Measurements from ENCODE around the gene RAB24. TPM values are rescaled to one million over a fixed set of nuclear protein-coding genes. Genes with fewer than 3 reads are reported as not detected.
A peak's percentile ranks its signal among the peaks of the same experiment; 100 is the strongest.
"Not testable (repeated sequence)": the region's sequence is repeated elsewhere in the genome, so short reads cannot be mapped to it uniquely, and the experiment has no call there.

RAB24 gene
- total and polyA plus RNA-seq, 2 experiments from 2014 or later = 30.3 to 64.6 TPM

GRCh38 chr5:177347699-177348098, 44.2 kb upstream of the RAB24 start:
- no peak overlapping the region for H3K4me3 ChIP-seq
- peaks cover 20% of the 10 kb centered on the region for H3K4me1 ChIP-seq (ENCODE audit: insufficient read depth)
- no peaks in the 10 kb centered on the region for H3K27me3 ChIP-seq
- 95% methylated on average over 4 of the region's 4 CpGs for WGBS (ENCODE audit: low lambda C conversion rate, missing lambda C conversion rate)
- DNase-seq (ENCODE audit: low spot score) = no peak
- peak overlapping the region; percentile 45 for H3K4me2 ChIP-seq
- H3K79me2 ChIP-seq = peaks cover 86% of the 10 kb centered on the region
- no peaks in the 10 kb centered on the region for H3K36me3 ChIP-seq (replicated peaks; ENCODE audit: insufficient read depth, low read depth)
- no peaks in the 10 kb centered on the region for H3K9me2 ChIP-seq (replicated peaks; ENCODE audit: insufficient read depth)
- no peaks in the 10 kb centered on the region for H3K9me3 ChIP-seq (ENCODE audit: low read depth)
- no peak overlapping the region for H3K27ac ChIP-seq
- no peak for TF ChIP-seq EZH2 (IDR thresholded peaks at IDR 0.05; ENCODE audit: borderline replicate concordance)
- no peak for TF ChIP-seq EZH2phosphoT487 (IDR thresholded peaks at IDR 0.05; ENCODE audit: low read depth, severe bottlenecking, unreplicated experiment)
- TF ChIP-seq, protein P1, sequence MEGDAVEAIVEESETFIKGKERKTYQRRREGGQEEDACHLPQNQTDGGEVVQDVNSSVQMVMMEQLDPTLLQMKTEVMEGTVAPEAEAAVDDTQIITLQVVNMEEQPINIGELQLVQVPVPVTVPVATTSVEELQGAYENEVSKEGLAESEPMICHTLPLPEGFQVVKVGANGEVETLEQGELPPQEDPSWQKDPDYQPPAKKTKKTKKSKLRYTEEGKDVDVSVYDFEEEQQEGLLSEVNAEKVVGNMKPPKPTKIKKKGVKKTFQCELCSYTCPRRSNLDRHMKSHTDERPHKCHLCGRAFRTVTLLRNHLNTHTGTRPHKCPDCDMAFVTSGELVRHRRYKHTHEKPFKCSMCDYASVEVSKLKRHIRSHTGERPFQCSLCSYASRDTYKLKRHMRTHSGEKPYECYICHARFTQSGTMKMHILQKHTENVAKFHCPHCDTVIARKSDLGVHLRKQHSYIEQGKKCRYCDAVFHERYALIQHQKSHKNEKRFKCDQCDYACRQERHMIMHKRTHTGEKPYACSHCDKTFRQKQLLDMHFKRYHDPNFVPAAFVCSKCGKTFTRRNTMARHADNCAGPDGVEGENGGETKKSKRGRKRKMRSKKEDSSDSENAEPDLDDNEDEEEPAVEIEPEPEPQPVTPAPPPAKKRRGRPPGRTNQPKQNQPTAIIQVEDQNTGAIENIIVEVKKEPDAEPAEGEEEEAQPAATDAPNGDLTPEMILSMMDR (IDR thresholded peaks at IDR 0.05; ENCODE audit: poor library complexity) = no peak
- H2AFZ ChIP-seq = no peak overlapping the region
- H4K20me1 ChIP-seq (ENCODE audit: insufficient read depth, poor library complexity, severe bottlenecking) = peaks cover 24% of the 10 kb centered on the region

- no peak for DNase-seq (ENCODE audit: low spot score)
- 88% methylated on average over 4 of the region's 4 CpGs for WGBS (ENCODE audit: low lambda C conversion rate, missing lambda C conversion rate)
- no peaks in the 10 kb centered on the region for H3K36me3 ChIP-seq (replicated peaks; ENCODE audit: insufficient read depth, low read depth)
- H3K4me1 ChIP-seq (ENCODE audit: insufficient read depth) = peaks cover 16% of the 10 kb centered on the region
- no peaks in the 10 kb centered on the region for H3K27me3 ChIP-seq
- no peak overlapping the region for H2AFZ ChIP-seq
- H3K4me3 ChIP-seq = no peak overlapping the region
- H3K79me2 ChIP-seq = peaks cover 95% of the 10 kb centered on the region
- H3K4me2 ChIP-seq = peak overlapping the region; percentile 45
- H4K20me1 ChIP-seq (ENCODE audit: insufficient read depth, poor library complexity, severe bottlenecking) = peaks cover 25% of the 10 kb centered on the region
- H3K9me2 ChIP-seq (replicated peaks; ENCODE audit: insufficient read depth) = no peaks in the 10 kb centered on the region
- no peak overlapping the region for H3K27ac ChIP-seq
- no peaks in the 10 kb centered on the region for H3K9me3 ChIP-seq (ENCODE audit: low read depth)
- TF ChIP-seq EZH2phosphoT487 (IDR thresholded peaks at IDR 0.05; ENCODE audit: low read depth, severe bottlenecking, unreplicated experiment) (no peak), EZH2 (IDR thresholded peaks at IDR 0.05; ENCODE audit: borderline replicate concordance) (no peak)
- TF ChIP-seq, protein P1 (IDR thresholded peaks at IDR 0.05; ENCODE audit: poor library complexity) = no peak
These were observed 43.3 kb upstream of the RAB24 start for GRCh38 chr5:177346820-177347219.

DNA sequence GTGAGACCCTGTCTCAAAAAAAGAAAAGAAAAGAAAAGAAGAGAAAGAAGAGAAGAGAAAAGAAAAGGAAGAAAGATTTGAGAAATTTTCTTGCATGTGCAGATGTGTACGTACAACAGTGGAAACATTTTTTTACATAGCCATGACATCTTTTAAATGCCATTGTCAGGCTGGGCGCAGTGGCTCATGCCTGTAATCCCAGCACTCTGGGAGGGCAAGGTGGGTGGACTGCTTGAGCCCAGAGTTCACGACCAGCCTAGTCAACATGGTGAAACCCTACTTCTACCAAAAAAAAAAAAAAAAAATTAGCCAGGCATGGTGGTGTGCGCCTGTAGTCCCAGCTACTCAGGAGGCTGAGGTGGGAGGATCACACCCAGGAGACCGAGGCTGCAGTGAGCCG, 41.4 kb upstream of the RAB24 start:
- DNase-seq (ENCODE audit: low spot score) = no peak
- WGBS (ENCODE audit: low lambda C conversion rate, missing lambda C conversion rate) = 95% methylated on average over 6 of the region's 6 CpGs
- H4K20me1 ChIP-seq (ENCODE audit: insufficient read depth, poor library complexity, severe bottlenecking) = peaks cover 21% of the 10 kb centered on the region
- H3K27me3 ChIP-seq = no peaks in the 10 kb centered on the region
- H3K36me3 ChIP-seq (replicated peaks; ENCODE audit: insufficient read depth, low read depth) = no peaks in the 10 kb centered on the region
- peaks cover 98% of the 10 kb centered on the region for H3K79me2 ChIP-seq
- no peak for TF ChIP-seq EZH2 (IDR thresholded peaks at IDR 0.05; ENCODE audit: borderline replicate concordance)
- TF ChIP-seq EZH2phosphoT487 (IDR thresholded peaks at IDR 0.05; ENCODE audit: low read depth, severe bottlenecking, unreplicated experiment) = no peak
- TF ChIP-seq, protein P1 (IDR thresholded peaks at IDR 0.05; ENCODE audit: poor library complexity) = no peak
- no peak overlapping the region for H2AFZ ChIP-seq
- peaks cover 10% of the 10 kb centered on the region for H3K4me1 ChIP-seq (ENCODE audit: insufficient read depth)
- H3K27ac ChIP-seq = no peak overlapping the region
- H3K9me2 ChIP-seq (replicated peaks; ENCODE audit: insufficient read depth) = no peaks in the 10 kb centered on the region
- H3K4me3 ChIP-seq = no peak overlapping the region
- H3K9me3 ChIP-seq (ENCODE audit: low read depth) = no peaks in the 10 kb centered on the region
- H3K4me2 ChIP-seq = no peak overlapping the region

DNA sequence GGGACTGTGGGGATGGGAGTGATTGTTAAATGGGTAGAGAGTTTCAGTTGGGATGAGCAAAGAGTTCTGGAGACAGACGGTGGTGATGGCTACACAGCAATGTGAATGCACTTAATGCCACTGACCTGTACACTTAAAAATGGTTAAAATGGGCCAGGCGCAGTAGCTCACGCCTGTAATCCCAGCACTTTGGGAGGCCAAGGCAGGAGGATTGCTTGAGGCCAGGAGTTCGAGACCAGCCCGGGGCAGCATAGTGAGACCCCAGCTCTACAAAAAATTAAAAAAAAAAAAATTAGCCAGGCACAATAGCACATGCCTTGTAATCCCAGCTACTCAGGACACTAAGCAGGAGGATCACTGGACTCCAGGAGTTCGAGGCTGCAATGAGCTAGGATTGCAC, 40.3 kb upstream of the RAB24 start:
- peaks cover 96% of the 10 kb centered on the region for H3K79me2 ChIP-seq
- no peaks in the 10 kb centered on the region for H3K36me3 ChIP-seq (replicated peaks; ENCODE audit: insufficient read depth, low read depth)
- H3K4me1 ChIP-seq (ENCODE audit: insufficient read depth) = peaks cover under 1% of the 10 kb centered on the region
- no peak for DNase-seq (ENCODE audit: low spot score)
- no peak for TF ChIP-seq EZH2 (IDR thresholded peaks at IDR 0.05; ENCODE audit: borderline replicate concordance)
- TF ChIP-seq, protein P1 (IDR thresholded peaks at IDR 0.05; ENCODE audit: poor library complexity) = no peak
- TF ChIP-seq EZH2phosphoT487 (IDR thresholded peaks at IDR 0.05; ENCODE audit: low read depth, severe bottlenecking, unreplicated experiment) = no peak
- no peaks in the 10 kb centered on the region for H3K9me2 ChIP-seq (replicated peaks; ENCODE audit: insufficient read depth)
- peaks cover 26% of the 10 kb centered on the region for H4K20me1 ChIP-seq (ENCODE audit: insufficient read depth, poor library complexity, severe bottlenecking)
- WGBS (ENCODE audit: low lambda C conversion rate, missing lambda C conversion rate) = 99% methylated on average over 6 of the region's 6 CpGs
- H3K9me3 ChIP-seq (ENCODE audit: low read depth) = no peaks in the 10 kb centered on the region
- no peaks in the 10 kb centered on the region for H3K27me3 ChIP-seq
- H3K27ac ChIP-seq = no peak overlapping the region
- H3K4me3 ChIP-seq = no peak overlapping the region
- H2AFZ ChIP-seq = no peak overlapping the region
- no peak overlapping the region for H3K4me2 ChIP-seq

- WGBS (ENCODE audit: low lambda C conversion rate, missing lambda C conversion rate) = 96% methylated on average over 14 of the region's 14 CpGs
- peaks cover 26% of the 10 kb centered on the region for H4K20me1 ChIP-seq (ENCODE audit: insufficient read depth, poor library complexity, severe bottlenecking)
These were observed 39.5 kb upstream of the RAB24 start for GRCh38 chr5:177343000-177343399.

More at GRCh38 chr5:177343000-177343399, 39.5 kb upstream of the RAB24 start:
- peaks cover 88% of the 10 kb centered on the region for H3K79me2 ChIP-seq
- not testable (repeated sequence) for H3K4me3 ChIP-seq; H2AFZ ChIP-seq; H3K27me3 ChIP-seq; H3K9me3 ChIP-seq (ENCODE audit: low read depth); H3K27ac ChIP-seq; H3K4me1 ChIP-seq (ENCODE audit: insufficient read depth); H3K9me2 ChIP-seq (replicated peaks; ENCODE audit: insufficient read depth); H3K36me3 ChIP-seq (replicated peaks; ENCODE audit: insufficient read depth, low read depth); H3K4me2 ChIP-seq; DNase-seq (ENCODE audit: low spot score)
